Neural cell (in vitro differentiated cells): ENCODE results near the gene SSUH2. TPM values are rescaled to one million over a fixed set of nuclear protein-coding genes. Genes with fewer than 3 reads are reported as not detected.

ENCODE experiments used
- H2AFZ ChIP-seq: fragments of 200-600, 300-800 bp; sonication (generic), shearing (Covaris generic); 2 replicates; pipeline ENCODE4 v1.6.0; 2014; ENCODE audit warnings: low read depth, mild to moderate bottlenecking, antibody characterized with exemption, low read length, moderate library complexity
- H3F3A ChIP-seq: fragments of 200-600 bp; shearing (Covaris generic); 2 replicates; pipeline ENCODE4 v1.6.1; 2016; ENCODE audit warnings: mild to moderate bottlenecking, moderate library complexity, mixed read lengths, antibody characterized with exemption, low read length; ENCODE audit not compliant: insufficient read depth, poor library complexity, severe bottlenecking
- H3K27ac ChIP-seq: fragments of 200-600, 300-800 bp; sonication (generic), shearing (Covaris generic); 2 replicates; pipeline ENCODE4 v1.5.1; 2014; ENCODE audit warnings: mild to moderate bottlenecking, low read length, moderate library complexity
- H3K27me3 ChIP-seq: fragments of 300-800, 200-600 bp; sonication (generic), shearing (Covaris generic); 2 replicates; pipeline ENCODE4 v1.6.0; 2014; ENCODE audit warnings: mild to moderate bottlenecking, low read depth, low read length, moderate library complexity; ENCODE audit not compliant: insufficient read depth
- H3K36me3 ChIP-seq: fragments of 300-800, 200-600 bp; sonication (generic), shearing (Covaris generic); 2 replicates; pipeline ENCODE4 v1.5.1; 2014; ENCODE audit warnings: mild to moderate bottlenecking, antibody characterized with exemption, low read length, moderate library complexity; ENCODE audit not compliant: insufficient read depth
- H3K4me2 ChIP-seq: fragments of 300-800, 200-600 bp; sonication (generic), shearing (Covaris generic); 2 replicates; pipeline ENCODE4 v1.6.0; 2014; ENCODE audit warnings: mild to moderate bottlenecking, low read length
- H3K4me3 ChIP-seq: fragments of 300-800, 200-600 bp; sonication (generic), shearing (Covaris generic); 2 replicates; pipeline ENCODE4 v1.5.1; 2014; ENCODE audit warnings: mild to moderate bottlenecking, low read length, moderate library complexity
- H3K79me2 ChIP-seq: fragments of 200-600 bp; shearing (Covaris generic); replicated peaks from 2 replicates; pipeline ENCODE4 v1.6.0; 2014; ENCODE audit warnings: mild to moderate bottlenecking, low read length, moderate library complexity; ENCODE audit not compliant: insufficient read depth
- H3K9ac ChIP-seq: fragments of 300-800, 200-600 bp; sonication (generic), shearing (Covaris generic); 2 replicates; pipeline ENCODE4 v1.6.1; 2016; ENCODE audit warnings: mild to moderate bottlenecking, low read length, mixed read lengths
- H3K9me2 ChIP-seq: fragments of 200-600 bp; shearing (Covaris generic); 2 replicates; pipeline ENCODE4 v1.6.1; 2016; ENCODE audit warnings: mild to moderate bottlenecking, low read length, mixed read lengths; ENCODE audit not compliant: insufficient read depth
- H3K9me3 ChIP-seq: fragments of 200-600, 300-800 bp; sonication (generic), shearing (Covaris generic); 2 replicates; pipeline ENCODE4 v1.6.1; 2016; ENCODE audit warnings: mild to moderate bottlenecking, mixed run types, low read length, moderate library complexity, mixed read lengths
- H4K20me1 ChIP-seq: fragments of 200-600 bp; shearing (Covaris generic); 2 replicates; pipeline ENCODE4 v1.6.1; 2016; ENCODE audit warnings: mild to moderate bottlenecking, mixed run types; ENCODE audit not compliant: insufficient read depth
- EP300 ChIP-seq: fragments of 450-650 bp; conservative IDR thresholded peaks from 2 replicates; pipeline ENCODE4 v1.6.1; 2014; ENCODE audit warnings: antibody characterized with exemption, mild to moderate bottlenecking, moderate library complexity; ENCODE audit not compliant: poor library complexity, severe bottlenecking
- EZH2 ChIP-seq: fragments of 200-600, 300-800 bp; shearing (Covaris generic), sonication (generic); IDR thresholded peaks from 2 replicates; pipeline ENCODE4 v1.6.1; 2014; ENCODE audit warnings: antibody characterized with exemption, low read length, borderline replicate concordance, mild to moderate bottlenecking; ENCODE audit not compliant: insufficient read depth, poor library complexity, severe bottlenecking
- MXI1 ChIP-seq: fragments of 450-650 bp; conservative IDR thresholded peaks from 2 replicates; pipeline ENCODE4 v1.6.1; 2014; ENCODE audit warnings: antibody characterized with exemption, mild to moderate bottlenecking; ENCODE audit not compliant: poor library complexity, severe bottlenecking
- POLR2AphosphoS5 ChIP-seq: IDR thresholded peaks from 2 replicates; pipeline ENCODE4 v1.6.1; 2012
- RAD21 ChIP-seq: fragments of 450-650 bp; conservative IDR thresholded peaks from 2 replicates; pipeline ENCODE4 v1.6.1; 2014; ENCODE audit warnings: antibody characterized with exemption, mild to moderate bottlenecking, moderate library complexity
- SMC3 ChIP-seq: fragments of 450-650 bp; conservative IDR thresholded peaks from 2 replicates; pipeline ENCODE4 v1.6.1; 2014; ENCODE audit warnings: antibody characterized with exemption, mild to moderate bottlenecking, moderate library complexity; ENCODE audit not compliant: poor library complexity
- TAF1 ChIP-seq: IDR thresholded peaks from 2 replicates; pipeline ENCODE4 v1.6.1; 2012; ENCODE audit warnings: low read depth
- polyA plus RNA-seq: library from polyadenylated mRNA; depleted of rRNA; stranded (reverse); fragments of >200 nt; gene quantifications from 2 replicates; pipeline ENCODE4 v1.2.3, GENCODE V29; 2014
- TF ChIP-seq, protein P1 (sequence below): fragments of 450-650 bp; IDR thresholded peaks from 2 replicates; pipeline ENCODE4 v1.5.1; 2014; ENCODE audit warnings: antibody characterized with exemption, mild to moderate bottlenecking, moderate library complexity; ENCODE audit not compliant: poor library complexity, severe bottlenecking
- TF ChIP-seq, protein P2 (sequence below): IDR thresholded peaks from 2 replicates; pipeline ENCODE4 v1.6.1; 2012; ENCODE audit warnings: borderline replicate concordance

Gene SSUH2
- polyA plus RNA-seq, 1 donor from 2014 or later = 0.88 TPM

DNA sequence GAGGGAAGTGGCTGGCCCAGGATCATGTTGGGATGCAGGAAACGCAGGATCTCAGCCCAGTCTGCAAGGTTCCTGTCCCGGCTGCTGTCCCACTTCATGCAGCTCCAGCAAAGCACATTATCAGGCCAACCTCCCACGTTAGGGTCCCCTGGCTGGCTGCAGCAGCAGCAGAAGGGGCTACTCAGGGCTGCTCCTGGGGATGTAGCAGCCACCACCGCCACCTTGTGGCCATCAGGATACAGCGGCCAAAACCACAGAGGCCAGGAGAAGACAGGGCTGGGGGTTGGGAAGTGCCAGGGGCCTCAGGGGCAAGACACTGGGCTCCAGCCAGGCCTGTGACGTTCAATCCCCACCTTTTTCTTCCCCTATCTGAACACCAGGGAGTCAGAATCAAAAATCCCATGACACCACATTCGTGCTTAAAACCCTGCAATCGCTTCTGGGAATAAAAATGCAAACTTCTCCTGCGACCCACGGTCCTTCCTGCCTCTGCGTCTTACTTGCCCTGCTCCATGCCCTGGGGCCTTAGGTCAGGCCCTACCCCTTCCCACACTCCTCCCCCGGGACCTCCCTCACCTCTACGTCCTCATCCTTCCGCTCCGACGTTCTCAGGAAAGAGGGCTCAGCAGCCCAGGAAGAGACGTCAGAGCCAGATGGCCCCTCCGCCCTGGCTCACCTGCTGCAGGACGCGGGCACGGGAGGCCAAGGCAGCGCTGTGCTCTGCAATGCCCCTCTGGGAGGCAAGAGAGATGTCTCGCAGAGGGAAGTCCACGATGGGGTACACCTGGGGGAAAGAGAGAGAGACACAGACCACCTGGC lies 21.5 kb downstream of the SSUH2 start:
- no peaks in the 10 kb centered on the region for H3K27me3 ChIP-seq
- H3K4me2 ChIP-seq = no peak overlapping the region
- TF ChIP-seq POLR2AphosphoS5 (no peak), EZH2 (no peak), EP300 (no peak), SMC3 (peak; percentile 97), TAF1 (no peak), MXI1 (no peak), RAD21 (peak; percentile 97)
- TF ChIP-seq, protein P1, sequence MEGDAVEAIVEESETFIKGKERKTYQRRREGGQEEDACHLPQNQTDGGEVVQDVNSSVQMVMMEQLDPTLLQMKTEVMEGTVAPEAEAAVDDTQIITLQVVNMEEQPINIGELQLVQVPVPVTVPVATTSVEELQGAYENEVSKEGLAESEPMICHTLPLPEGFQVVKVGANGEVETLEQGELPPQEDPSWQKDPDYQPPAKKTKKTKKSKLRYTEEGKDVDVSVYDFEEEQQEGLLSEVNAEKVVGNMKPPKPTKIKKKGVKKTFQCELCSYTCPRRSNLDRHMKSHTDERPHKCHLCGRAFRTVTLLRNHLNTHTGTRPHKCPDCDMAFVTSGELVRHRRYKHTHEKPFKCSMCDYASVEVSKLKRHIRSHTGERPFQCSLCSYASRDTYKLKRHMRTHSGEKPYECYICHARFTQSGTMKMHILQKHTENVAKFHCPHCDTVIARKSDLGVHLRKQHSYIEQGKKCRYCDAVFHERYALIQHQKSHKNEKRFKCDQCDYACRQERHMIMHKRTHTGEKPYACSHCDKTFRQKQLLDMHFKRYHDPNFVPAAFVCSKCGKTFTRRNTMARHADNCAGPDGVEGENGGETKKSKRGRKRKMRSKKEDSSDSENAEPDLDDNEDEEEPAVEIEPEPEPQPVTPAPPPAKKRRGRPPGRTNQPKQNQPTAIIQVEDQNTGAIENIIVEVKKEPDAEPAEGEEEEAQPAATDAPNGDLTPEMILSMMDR = peak; percentile 98
- TF ChIP-seq, protein P2, sequence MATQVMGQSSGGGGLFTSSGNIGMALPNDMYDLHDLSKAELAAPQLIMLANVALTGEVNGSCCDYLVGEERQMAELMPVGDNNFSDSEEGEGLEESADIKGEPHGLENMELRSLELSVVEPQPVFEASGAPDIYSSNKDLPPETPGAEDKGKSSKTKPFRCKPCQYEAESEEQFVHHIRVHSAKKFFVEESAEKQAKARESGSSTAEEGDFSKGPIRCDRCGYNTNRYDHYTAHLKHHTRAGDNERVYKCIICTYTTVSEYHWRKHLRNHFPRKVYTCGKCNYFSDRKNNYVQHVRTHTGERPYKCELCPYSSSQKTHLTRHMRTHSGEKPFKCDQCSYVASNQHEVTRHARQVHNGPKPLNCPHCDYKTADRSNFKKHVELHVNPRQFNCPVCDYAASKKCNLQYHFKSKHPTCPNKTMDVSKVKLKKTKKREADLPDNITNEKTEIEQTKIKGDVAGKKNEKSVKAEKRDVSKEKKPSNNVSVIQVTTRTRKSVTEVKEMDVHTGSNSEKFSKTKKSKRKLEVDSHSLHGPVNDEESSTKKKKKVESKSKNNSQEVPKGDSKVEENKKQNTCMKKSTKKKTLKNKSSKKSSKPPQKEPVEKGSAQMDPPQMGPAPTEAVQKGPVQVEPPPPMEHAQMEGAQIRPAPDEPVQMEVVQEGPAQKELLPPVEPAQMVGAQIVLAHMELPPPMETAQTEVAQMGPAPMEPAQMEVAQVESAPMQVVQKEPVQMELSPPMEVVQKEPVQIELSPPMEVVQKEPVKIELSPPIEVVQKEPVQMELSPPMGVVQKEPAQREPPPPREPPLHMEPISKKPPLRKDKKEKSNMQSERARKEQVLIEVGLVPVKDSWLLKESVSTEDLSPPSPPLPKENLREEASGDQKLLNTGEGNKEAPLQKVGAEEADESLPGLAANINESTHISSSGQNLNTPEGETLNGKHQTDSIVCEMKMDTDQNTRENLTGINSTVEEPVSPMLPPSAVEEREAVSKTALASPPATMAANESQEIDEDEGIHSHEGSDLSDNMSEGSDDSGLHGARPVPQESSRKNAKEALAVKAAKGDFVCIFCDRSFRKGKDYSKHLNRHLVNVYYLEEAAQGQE = no peak
- no peaks in the 10 kb centered on the region for H3K79me2 ChIP-seq
- no peaks in the 10 kb centered on the region for H4K20me1 ChIP-seq
- H3K9ac ChIP-seq = no peak overlapping the region
- H2AFZ ChIP-seq = no peak overlapping the region
- no peak overlapping the region for H3K4me3 ChIP-seq
- H3K36me3 ChIP-seq = no peaks in the 10 kb centered on the region
- H3K27ac ChIP-seq = no peak overlapping the region
- no peaks in the 10 kb centered on the region for H3F3A ChIP-seq
- H3K9me2 ChIP-seq = no peaks in the 10 kb centered on the region
- no peaks in the 10 kb centered on the region for H3K9me3 ChIP-seq

DNA sequence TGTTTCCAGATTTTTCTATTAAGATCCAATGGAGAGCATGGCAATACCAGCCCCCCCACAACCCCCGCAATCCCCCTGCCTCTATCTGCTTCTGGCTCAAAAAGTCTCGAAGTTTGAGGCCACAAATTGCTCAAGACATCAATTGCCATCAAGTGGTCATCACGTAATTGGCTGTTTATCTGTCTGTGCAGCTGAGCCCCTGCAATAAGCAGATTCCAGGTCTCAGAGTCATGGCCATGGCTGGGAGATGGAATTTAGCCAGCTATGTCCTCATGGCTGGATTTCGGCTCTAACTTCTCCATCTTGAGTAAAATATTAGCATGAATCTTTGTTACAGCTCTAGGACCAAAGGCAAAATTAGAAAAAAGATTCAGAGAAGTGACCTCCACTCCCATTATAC lies 22.7 kb downstream of the SSUH2 start:
- Histone ChIP-seq H3F3A (no peaks in the 10 kb centered on the region), H3K79me2 (no peaks in the 10 kb centered on the region), H2AFZ (no peak overlapping the region), H4K20me1 (no peaks in the 10 kb centered on the region), H3K27me3 (no peaks in the 10 kb centered on the region), H3K4me2 (no peak overlapping the region), H3K9me2 (no peaks in the 10 kb centered on the region), H3K36me3 (no peaks in the 10 kb centered on the region), H3K9me3 (no peaks in the 10 kb centered on the region), H3K4me3 (no peak overlapping the region), H3K9ac (no peak overlapping the region), H3K27ac (no peak overlapping the region)
- TF ChIP-seq MXI1 (no peak), EZH2 (no peak), POLR2AphosphoS5 (no peak), SMC3 (no peak), EP300 (no peak), TAF1 (no peak), RAD21 (no peak)
- TF ChIP-seq, protein P1 = no peak
- TF ChIP-seq, protein P2 = no peak
